Stomach (tissue), 4 donors: ENCODE measurements around the gene WDR93.

Experiments used
- POLR2A ChIP-seq, 4 donors: fragments of 450-650 bp; IDR thresholded peaks; one replicate each; pipeline ENCODE4 v1.6.1; 2016; ENCODE audit warnings: antibody characterized with exemption in 4 of 4, control low read depth in 2 of 4, mild to moderate bottlenecking in 1 of 4, moderate library complexity in 1 of 4
- POLR2AphosphoS5 ChIP-seq, 3 donors: sonication (generic); formaldehyde crosslinking; IDR thresholded peaks; one replicate each; pipeline ENCODE4 v1.6.1; 2016; ENCODE audit warnings: antibody characterized with exemption in 3 of 3
- TF ChIP-seq, protein P1 (sequence below), 7 experiments: fragments of 450-650 bp in 4 of 7; fragments of 200-600 bp in 3 of 7; sonication (generic) in 3 of 7; IDR thresholded peaks; one replicate each; pipeline ENCODE4 v1.5.1; 2016 to 2019; ENCODE audit warnings: antibody characterized with exemption in 7 of 7, control low read depth in 2 of 7, mild to moderate bottlenecking in 1 of 7

DNA sequence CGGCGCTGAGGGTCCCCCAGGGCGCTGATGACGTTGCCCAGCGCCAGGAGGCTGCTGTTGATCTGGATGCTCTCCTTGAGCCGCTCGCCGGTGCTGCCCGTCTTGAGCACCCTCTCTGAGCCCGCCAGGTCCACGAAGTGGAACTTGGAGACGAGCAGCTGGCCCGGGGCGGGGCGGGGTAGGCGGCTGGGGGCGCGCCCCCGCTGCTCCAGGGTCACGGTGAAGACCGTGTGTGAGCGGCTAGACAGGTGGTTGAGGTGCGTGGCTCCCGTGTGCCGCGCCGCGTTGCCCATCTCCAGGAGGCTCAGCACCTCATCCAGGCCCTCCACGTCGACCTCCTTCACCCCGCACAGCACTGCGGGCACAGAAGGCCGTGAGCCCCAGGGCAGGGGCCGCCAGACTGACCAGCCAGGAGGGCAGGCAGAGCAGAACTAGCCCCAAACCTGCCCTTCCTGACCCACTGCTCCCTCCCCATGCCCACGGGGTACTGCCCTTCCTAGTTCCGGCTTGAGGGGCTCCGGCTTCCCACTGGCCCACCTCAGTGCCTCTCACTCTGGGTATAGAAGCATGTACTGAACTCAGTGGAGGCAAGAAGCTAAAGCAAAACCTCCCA lies 41.5 kb upstream of the WDR93 start:
- TF ChIP-seq POLR2A (IDR thresholded peaks at IDR 0.05) (no peak), POLR2AphosphoS5 (IDR thresholded peaks at IDR 0.05) (no peak)
- TF ChIP-seq, protein P1, sequence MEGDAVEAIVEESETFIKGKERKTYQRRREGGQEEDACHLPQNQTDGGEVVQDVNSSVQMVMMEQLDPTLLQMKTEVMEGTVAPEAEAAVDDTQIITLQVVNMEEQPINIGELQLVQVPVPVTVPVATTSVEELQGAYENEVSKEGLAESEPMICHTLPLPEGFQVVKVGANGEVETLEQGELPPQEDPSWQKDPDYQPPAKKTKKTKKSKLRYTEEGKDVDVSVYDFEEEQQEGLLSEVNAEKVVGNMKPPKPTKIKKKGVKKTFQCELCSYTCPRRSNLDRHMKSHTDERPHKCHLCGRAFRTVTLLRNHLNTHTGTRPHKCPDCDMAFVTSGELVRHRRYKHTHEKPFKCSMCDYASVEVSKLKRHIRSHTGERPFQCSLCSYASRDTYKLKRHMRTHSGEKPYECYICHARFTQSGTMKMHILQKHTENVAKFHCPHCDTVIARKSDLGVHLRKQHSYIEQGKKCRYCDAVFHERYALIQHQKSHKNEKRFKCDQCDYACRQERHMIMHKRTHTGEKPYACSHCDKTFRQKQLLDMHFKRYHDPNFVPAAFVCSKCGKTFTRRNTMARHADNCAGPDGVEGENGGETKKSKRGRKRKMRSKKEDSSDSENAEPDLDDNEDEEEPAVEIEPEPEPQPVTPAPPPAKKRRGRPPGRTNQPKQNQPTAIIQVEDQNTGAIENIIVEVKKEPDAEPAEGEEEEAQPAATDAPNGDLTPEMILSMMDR (IDR thresholded peaks at IDR 0.05): no peak
